22Rv1 (cell line): ENCODE measurements around the gene PAX1.

Experiments
- H3K27ac ChIP-seq: fragments of 450-650 bp; 2 replicates; pipeline ENCODE4 v1.5.1; 2017
- ZFX ChIP-seq: fragments of 450-650 bp; IDR thresholded peaks from 2 replicates; pipeline ENCODE4 v1.6.1; 2017; ENCODE audit warnings: antibody characterized with exemption, borderline replicate concordance
- TF ChIP-seq, protein P1 (sequence below): fragments of 450-650 bp; IDR thresholded peaks from 2 replicates; pipeline ENCODE4 v1.5.1; 2017; ENCODE audit warnings: mild to moderate bottlenecking

Gene PAX1

DNA sequence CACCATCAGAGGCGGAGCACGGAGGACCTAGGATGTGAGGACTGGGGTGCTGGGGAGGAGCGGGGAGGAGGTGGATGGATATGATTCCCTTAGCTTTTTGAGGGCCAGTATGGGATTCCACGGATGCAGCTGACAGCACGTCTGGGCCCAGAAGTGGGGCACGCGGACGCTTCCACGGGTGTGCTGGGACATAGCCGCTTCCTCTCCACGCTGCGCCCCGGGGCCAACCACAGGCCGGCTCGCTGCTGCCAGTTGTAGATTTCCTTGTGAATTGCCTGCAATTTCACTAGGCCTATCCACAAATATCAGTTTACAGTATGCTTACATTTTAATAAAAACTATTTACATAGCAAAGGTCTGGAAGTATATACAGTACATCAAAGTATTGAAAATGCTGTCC is 23.9 kb downstream of the PAX1 start:
- TF ChIP-seq, protein P1, sequence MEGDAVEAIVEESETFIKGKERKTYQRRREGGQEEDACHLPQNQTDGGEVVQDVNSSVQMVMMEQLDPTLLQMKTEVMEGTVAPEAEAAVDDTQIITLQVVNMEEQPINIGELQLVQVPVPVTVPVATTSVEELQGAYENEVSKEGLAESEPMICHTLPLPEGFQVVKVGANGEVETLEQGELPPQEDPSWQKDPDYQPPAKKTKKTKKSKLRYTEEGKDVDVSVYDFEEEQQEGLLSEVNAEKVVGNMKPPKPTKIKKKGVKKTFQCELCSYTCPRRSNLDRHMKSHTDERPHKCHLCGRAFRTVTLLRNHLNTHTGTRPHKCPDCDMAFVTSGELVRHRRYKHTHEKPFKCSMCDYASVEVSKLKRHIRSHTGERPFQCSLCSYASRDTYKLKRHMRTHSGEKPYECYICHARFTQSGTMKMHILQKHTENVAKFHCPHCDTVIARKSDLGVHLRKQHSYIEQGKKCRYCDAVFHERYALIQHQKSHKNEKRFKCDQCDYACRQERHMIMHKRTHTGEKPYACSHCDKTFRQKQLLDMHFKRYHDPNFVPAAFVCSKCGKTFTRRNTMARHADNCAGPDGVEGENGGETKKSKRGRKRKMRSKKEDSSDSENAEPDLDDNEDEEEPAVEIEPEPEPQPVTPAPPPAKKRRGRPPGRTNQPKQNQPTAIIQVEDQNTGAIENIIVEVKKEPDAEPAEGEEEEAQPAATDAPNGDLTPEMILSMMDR: no peak
- no peak for TF ChIP-seq ZFX
- H3K27ac ChIP-seq: no peak overlapping the region

DNA sequence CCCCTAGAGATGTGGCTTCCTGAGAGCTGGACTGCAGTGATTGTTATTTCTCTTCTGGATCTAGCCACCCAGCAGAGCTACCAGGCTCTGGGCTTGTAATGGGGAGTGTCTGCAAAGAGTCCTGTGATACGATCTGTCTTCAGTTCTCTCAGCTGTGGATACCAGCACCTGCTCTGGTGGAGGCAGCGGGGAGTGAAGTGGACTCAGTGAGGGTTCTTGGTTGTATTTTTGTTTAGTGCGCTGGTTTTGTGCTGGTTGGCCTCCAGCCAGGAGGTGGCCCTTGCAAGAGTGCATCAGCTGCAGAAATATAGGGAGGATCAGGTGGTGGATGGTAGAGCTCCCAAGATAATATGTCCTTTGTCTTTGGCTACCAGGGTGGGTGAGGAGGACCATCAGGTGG is 33.7 kb downstream of the PAX1 start:
- no peak overlapping the region for H3K27ac ChIP-seq
- TF ChIP-seq ZFX: no peak
- TF ChIP-seq, protein P1: no peak

DNA sequence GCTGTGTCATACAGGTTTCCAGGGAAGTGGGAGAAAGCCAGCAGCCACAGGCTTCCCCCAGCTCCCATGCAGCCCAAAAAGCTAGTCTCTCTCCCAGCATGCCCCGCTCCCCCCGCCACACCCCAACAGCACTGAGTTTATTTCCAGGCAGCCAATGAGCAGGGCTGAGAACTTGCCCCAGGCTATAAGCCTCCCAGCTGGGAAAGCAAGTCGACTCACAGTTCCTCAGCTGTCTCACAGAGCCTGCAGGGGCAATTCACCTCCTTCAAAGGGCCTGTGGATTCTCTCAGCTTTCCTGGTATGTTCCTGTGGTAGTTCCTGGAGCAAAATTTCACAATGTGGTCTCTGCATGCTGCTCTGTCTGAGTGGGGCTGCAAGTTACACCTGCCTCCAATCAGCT is 34.2 kb downstream of the PAX1 start:
- no peak for TF ChIP-seq ZFX
- TF ChIP-seq, protein P1: no peak
- H3K27ac ChIP-seq: no peak overlapping the region

DNA sequence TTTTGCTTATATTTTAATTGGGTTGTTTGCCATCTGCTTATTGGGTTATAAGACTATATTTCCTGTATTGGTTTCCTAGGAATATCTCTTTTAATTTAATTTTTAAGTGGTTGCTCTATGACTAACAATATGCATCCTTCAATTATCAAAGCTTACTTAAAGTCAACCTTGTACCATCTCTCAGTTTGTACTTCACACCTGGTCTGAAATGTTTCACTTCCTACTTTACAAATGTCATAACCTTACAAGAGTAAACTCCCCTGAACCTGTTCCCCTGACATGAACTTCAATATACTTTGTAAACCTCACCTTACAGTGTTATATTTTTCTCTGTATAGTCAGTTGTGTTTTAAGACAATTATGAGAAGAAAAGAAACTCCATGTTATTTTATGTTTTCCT is 35.8 kb downstream of the PAX1 start:
- no peak for TF ChIP-seq ZFX
- TF ChIP-seq, protein P1: no peak
- no peak overlapping the region for H3K27ac ChIP-seq

DNA sequence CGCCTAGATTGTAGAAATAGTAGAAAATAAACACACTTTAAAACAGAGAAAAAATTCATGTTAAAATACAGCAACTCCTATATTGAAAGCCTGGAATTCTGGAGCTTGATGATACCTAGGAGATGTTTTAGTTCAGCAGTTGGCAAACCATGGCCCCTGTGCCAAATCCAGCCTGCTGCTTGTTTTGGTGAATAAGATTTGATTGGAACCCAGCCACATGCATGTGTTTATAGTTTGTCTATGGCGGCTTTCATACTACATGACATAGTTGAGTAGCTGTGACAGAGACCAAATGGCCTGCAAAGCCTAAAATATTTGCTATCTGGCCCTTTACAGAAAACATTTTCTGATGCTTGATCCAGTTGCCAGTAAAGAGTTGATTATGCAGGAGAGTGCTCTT is 57.2 kb downstream of the PAX1 start:
- no peak for TF ChIP-seq ZFX
- TF ChIP-seq, protein P1: no peak
- no peak overlapping the region for H3K27ac ChIP-seq

DNA sequence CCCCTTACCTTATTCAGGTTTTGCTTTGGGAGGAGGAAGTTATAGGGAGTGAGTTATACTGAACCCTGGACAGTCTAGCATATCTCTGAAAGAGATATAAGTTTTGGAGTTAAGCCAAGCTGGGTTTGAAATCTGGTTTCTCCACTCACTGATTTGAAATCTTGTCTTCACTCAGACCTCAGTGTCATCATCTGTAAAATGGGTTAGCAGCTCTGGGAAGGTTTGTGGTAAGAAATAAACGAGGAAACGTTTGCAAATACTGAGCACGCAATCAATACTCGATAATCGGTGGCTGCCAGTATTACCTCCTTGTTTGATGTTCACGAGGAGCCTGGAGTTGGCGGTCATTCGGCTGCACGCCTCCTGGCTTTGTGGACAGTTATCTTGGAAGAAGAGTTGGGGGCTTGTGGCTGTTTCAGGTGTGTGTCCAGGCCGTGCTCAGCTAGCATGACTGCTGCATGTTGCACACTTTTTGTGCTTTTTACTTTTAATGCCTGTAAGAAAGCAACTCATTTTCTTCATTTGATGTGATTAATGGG is 61.8 kb downstream of the PAX1 start:
- H3K27ac ChIP-seq: no peak overlapping the region
- TF ChIP-seq ZFX: no peak
- TF ChIP-seq, protein P1: no peak

DNA sequence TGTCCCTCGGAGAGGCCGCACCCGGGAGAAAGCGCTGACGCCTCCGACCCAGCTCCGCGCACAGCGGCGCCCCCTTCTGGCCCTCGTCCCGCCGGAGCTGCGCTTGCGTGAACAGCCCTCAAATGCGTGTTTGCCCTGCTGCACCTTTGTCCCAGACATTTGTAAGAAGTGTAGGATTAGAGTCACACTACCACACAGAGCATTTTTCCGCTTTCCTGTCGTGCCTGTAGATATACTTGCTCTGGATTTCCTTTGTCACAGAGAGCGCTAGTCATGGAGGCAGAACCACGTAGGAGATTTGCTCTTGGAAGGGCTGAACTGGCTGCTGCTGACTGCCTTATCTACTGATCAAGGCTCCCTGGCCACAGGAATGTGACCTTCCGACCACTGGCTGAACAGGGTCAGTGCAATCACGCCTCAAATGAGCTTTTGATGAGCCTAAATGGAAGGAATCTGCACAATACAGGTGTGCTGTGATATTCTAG is 62.3 kb downstream of the PAX1 start:
- H3K27ac ChIP-seq: no peak overlapping the region
- TF ChIP-seq, protein P1: peak; percentile 95
- no peak for TF ChIP-seq ZFX
